ENCODE measurements around the gene BTAF1.

GRCh38 chr10:91955114-91955513, 31.5 kb downstream of the BTAF1 start:
- TF ChIP-seq CTCF (IDR thresholded peaks at IDR 0.05) (no peak), SIN3A (IDR thresholded peaks at IDR 0.05; ENCODE audit: borderline replicate concordance, insufficient read depth, low read depth, low read length) (no peak), POLR2AphosphoS5 (IDR thresholded peaks at IDR 0.05; ENCODE audit: low read depth, low read length) (no peak), TCF7L2 (IDR thresholded peaks at IDR 0.05; ENCODE audit: low read depth, low read length) (no peak), REST (IDR thresholded peaks at IDR 0.05; ENCODE audit: insufficient read depth in 1 of 2, low read depth in 2 of 2, low read length in 1 of 2) (no peak)

Data from Panc1 (cell line).